HEK293 (cell line): ENCODE results near the gene TRAPPC1.

Experiments used
- CTCF ChIA-PET: fragments of 350-600 bp; formaldehyde crosslinking; extraction: SDS; loops from one replicate; lab custom pipeline; 2021; ENCODE audit warnings: antibody characterized with exemption; lab: Yijun Ruan, JAX
- POLR2A ChIA-PET: fragments of 300-600 bp; formaldehyde crosslinking; extraction: SDS; loops from one replicate; lab custom pipeline; 2020; ENCODE audit warnings: antibody characterized with exemption, inconsistent platforms; lab: Yijun Ruan, JAX
- H3K27ac ChIP-seq: fragments of 200-500 bp; sonication (Bioruptor generic); 2 replicates; pipeline ENCODE4 v1.5.1; 2014; ENCODE audit warnings: low read depth, low read length, control low read depth, inconsistent platforms; ENCODE audit errors: extremely low read depth
- H3K36me3 ChIP-seq, 2 experiments: fragments of 200-500 bp in 1 of 2; sonication (Bioruptor generic) in 1 of 2; 1 replicate in 1 of 2; 2 replicates in 1 of 2; pipeline ENCODE4 v1.5.1; 2014 to 2017; ENCODE audit warnings: inconsistent platforms in 2 of 2, low read length in 2 of 2; ENCODE audit not compliant: control insufficient read depth in 2 of 2, insufficient read depth in 1 of 2
- H3K4me1 ChIP-seq: fragments of 200-500 bp; sonication (Bioruptor generic); 2 replicates; pipeline ENCODE4 v1.5.1; 2014; ENCODE audit warnings: mild to moderate bottlenecking, low read length, inconsistent platforms; ENCODE audit not compliant: control insufficient read depth, insufficient read depth
- H3K4me3 ChIP-seq: 2 replicates; pipeline ENCODE4 v1.5.1; 2011; ENCODE audit warnings: low read depth, mild to moderate bottlenecking, control low read depth, low read length, moderate library complexity
- H3K9me3 ChIP-seq: fragments of 200-500 bp; sonication (Bioruptor generic); 2 replicates; pipeline ENCODE4 v1.5.1; 2014; ENCODE audit warnings: low read depth, low read length, inconsistent platforms; ENCODE audit not compliant: control insufficient read depth, insufficient read depth
- HOXD13 ChIP-seq: sonication (generic); formaldehyde crosslinking; IDR thresholded peaks from 2 replicates; pipeline ENCODE4 v1.8.0; 2022; ENCODE audit warnings: missing genetic modification reagents, borderline replicate concordance
- PRDM1 ChIP-seq: fragments of 450-650 bp; formaldehyde crosslinking; IDR thresholded peaks from 2 replicates; pipeline ENCODE4; 2016; ENCODE audit warnings: missing biosample characterization, missing genetic modification characterization
- REPIN1 ChIP-seq: fragments of 450-650 bp; formaldehyde crosslinking; IDR thresholded peaks from 2 replicates; pipeline ENCODE4 v1.5.1; 2017; ENCODE audit warnings: missing biosample characterization, missing genetic modification characterization, low read depth
- TSHZ1 ChIP-seq: fragments of 450-650 bp; formaldehyde crosslinking; IDR thresholded peaks from 2 replicates; pipeline ENCODE4 v1.5.1; 2016; ENCODE audit warnings: missing biosample characterization, missing genetic modification characterization, borderline replicate concordance
- ZNF175 ChIP-seq: fragments of 450-650 bp; formaldehyde crosslinking; IDR thresholded peaks from 2 replicates; pipeline ENCODE4 v1.5.1; 2016; ENCODE audit warnings: missing biosample characterization, missing genetic modification characterization
- ZNF513 ChIP-seq: fragments of 450-650 bp; IDR thresholded peaks from 2 replicates; pipeline ENCODE4 v1.5.1; 2018; ENCODE audit warnings: missing biosample characterization, missing genetic modification characterization
- ZNF514 ChIP-seq: fragments of 450-650 bp; formaldehyde crosslinking; IDR thresholded peaks from 2 replicates; pipeline ENCODE4 v1.5.1; 2016; ENCODE audit warnings: missing biosample characterization, missing genetic modification characterization
- ZNF555 ChIP-seq: fragments of 450-650 bp; formaldehyde crosslinking; conservative IDR thresholded peaks from 2 replicates; pipeline ENCODE4 v1.5.1; 2017; ENCODE audit warnings: missing biosample characterization, mild to moderate bottlenecking, missing genetic modification characterization, inconsistent platforms
- ZNF785 ChIP-seq: fragments of 450-650 bp; formaldehyde crosslinking; IDR thresholded peaks from 2 replicates; pipeline ENCODE4 v1.5.1; 2016; ENCODE audit warnings: missing biosample characterization, missing genetic modification characterization
- TF ChIP-seq, protein P1 (sequence below): fragments of 450-650 bp; formaldehyde crosslinking; IDR thresholded peaks from 2 replicates; pipeline ENCODE4 v1.5.1; 2016; ENCODE audit warnings: missing biosample characterization, missing genetic modification characterization
- TF ChIP-seq, protein P2 (sequence below): fragments of 450-650 bp; formaldehyde crosslinking; IDR thresholded peaks from 2 replicates; pipeline ENCODE4 v1.5.1; 2016; ENCODE audit warnings: missing biosample characterization, missing genetic modification characterization
- TF ChIP-seq, protein P3 (sequence below): fragments of 450-650 bp; formaldehyde crosslinking; optimal IDR thresholded peaks from 2 replicates; pipeline ENCODE3; 2016; ENCODE audit warnings: missing biosample characterization, mild to moderate bottlenecking, missing genetic modification characterization
- TF ChIP-seq, protein P4 (sequence below): fragments of 450-650 bp; formaldehyde crosslinking; IDR thresholded peaks from 2 replicates; pipeline ENCODE4 v1.5.1; 2017; ENCODE audit warnings: missing biosample characterization, missing genetic modification characterization
- TF ChIP-seq, protein P5 (sequence below): fragments of 450-650 bp; formaldehyde crosslinking; IDR thresholded peaks from 2 replicates; pipeline ENCODE4 v1.5.1; 2016; ENCODE audit warnings: missing biosample characterization, missing genetic modification characterization
- TF ChIP-seq, protein P6 (sequence below): fragments of 450-650 bp; formaldehyde crosslinking; IDR thresholded peaks from 2 replicates; pipeline ENCODE4 v1.5.1; 2016; ENCODE audit warnings: missing biosample characterization, missing genetic modification characterization

TRAPPC1 gene

DNA sequence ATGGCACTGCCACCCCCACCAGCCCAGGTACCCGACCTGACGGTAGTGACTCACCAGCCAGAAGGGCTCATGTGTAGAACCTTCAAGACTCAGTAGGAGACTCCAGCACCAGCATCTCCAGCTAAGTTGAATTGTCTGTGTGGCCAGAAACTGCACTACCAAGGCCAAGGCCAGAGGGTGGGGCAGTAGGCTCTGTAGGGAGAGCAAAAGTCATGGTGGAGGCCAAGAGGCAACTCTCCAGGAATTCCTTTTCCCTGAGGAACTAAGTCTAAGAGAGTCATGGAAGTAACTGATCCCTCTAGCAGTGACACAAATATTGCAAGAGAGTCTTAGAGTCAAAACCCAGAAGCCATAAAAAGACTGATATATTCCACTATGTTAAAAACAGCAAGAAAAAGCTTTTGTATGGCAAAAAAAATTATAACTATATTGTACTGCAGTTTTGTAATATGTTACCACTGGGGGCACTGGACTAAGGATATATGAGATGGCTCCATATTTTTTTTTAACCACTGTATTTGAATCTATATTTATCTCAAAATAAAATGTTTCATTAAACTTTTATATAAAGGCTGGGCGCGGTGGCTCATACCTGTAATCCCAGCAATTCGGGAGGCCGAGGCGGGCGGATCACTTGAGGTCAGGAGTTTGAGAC lies 40.5 kb upstream of the TRAPPC1 start:
- H3K9me3 ChIP-seq, result no peaks in the 10 kb centered on the region
- POLR2A ChIA-PET, result interaction anchor here (0.6 kb wide), 1 partner anchor 900 kb away, joined by 3 read pairs; no protein-coding TSS in a partner anchor
- H3K36me3 ChIP-seq, result no peaks in the 10 kb centered on the region
- H3K27ac ChIP-seq, result no peak overlapping the region
- H3K4me1 ChIP-seq, result no peaks in the 10 kb centered on the region
- CTCF ChIA-PET, result interaction anchor here (0.6 to 4.3 kb wide), 11 partner anchors 9 to 927 kb away, joined by 3 to 28 read pairs (median 4); no protein-coding TSS in a partner anchor
- TF ChIP-seq ZNF175 (tag by site-specific recombination) (no peak), ZNF785 (tag by site-specific recombination) (no peak), PRDM1 (tag by site-specific recombination) (no peak)
- TF ChIP-seq, protein P1, sequence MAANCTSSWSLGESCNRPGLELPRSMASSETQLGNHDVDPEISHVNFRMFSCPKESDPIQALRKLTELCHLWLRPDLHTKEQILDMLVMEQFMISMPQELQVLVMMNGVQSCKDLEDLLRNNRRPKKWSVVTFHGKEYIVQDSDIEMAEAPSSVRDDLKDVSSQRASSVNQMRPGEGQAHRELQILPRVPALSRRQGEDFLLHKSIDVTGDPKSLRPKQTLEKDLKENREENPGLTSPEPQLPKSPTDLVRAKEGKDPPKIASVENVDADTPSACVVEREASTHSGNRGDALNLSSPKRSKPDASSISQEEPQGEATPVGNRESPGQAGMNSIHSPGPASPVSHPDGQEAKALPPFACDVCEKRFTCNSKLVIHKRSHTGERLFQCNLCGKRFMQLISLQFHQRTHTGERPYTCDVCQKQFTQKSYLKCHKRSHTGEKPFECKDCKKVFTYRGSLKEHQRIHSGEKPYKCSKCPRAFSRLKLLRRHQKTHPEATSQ (tag by site-specific recombination), result no peak
- TF ChIP-seq, protein P2, sequence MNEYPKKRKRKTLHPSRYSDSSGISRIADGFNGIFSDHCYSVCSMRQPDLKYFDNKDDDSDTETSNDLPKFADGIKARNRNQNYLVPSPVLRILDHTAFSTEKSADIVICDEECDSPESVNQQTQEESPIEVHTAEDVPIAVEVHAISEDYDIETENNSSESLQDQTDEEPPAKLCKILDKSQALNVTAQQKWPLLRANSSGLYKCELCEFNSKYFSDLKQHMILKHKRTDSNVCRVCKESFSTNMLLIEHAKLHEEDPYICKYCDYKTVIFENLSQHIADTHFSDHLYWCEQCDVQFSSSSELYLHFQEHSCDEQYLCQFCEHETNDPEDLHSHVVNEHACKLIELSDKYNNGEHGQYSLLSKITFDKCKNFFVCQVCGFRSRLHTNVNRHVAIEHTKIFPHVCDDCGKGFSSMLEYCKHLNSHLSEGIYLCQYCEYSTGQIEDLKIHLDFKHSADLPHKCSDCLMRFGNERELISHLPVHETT (tag by site-specific recombination), result no peak
- TF ChIP-seq, protein P3, sequence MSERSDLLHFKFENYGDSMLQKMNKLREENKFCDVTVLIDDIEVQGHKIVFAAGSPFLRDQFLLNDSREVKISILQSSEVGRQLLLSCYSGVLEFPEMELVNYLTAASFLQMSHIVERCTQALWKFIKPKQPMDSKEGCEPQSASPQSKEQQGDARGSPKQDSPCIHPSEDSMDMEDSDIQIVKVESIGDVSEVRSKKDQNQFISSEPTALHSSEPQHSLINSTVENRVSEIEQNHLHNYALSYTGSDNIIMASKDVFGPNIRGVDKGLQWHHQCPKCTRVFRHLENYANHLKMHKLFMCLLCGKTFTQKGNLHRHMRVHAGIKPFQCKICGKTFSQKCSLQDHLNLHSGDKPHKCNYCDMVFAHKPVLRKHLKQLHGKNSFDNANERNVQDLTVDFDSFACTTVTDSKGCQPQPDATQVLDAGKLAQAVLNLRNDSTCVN, result no peak
- TF ChIP-seq, all 188 proteins: peak for 0
- no peak overlapping the region for H3K4me3 ChIP-seq

GRCh38 chr17:7971651-7972050 lies 39.9 kb upstream of the TRAPPC1 start:
- H3K27ac ChIP-seq, result no peak overlapping the region
- H3K4me3 ChIP-seq, result no peak overlapping the region
- no peak for TF ChIP-seq ZNF555 (tag by site-specific recombination)
- no peak for TF ChIP-seq REPIN1
- TF ChIP-seq ZNF514, result no peak
- TF ChIP-seq TSHZ1 (tag by site-specific recombination), result no peak
- no peak for TF ChIP-seq ZNF513 (tag by site-specific recombination)
- TF ChIP-seq, protein P4, sequence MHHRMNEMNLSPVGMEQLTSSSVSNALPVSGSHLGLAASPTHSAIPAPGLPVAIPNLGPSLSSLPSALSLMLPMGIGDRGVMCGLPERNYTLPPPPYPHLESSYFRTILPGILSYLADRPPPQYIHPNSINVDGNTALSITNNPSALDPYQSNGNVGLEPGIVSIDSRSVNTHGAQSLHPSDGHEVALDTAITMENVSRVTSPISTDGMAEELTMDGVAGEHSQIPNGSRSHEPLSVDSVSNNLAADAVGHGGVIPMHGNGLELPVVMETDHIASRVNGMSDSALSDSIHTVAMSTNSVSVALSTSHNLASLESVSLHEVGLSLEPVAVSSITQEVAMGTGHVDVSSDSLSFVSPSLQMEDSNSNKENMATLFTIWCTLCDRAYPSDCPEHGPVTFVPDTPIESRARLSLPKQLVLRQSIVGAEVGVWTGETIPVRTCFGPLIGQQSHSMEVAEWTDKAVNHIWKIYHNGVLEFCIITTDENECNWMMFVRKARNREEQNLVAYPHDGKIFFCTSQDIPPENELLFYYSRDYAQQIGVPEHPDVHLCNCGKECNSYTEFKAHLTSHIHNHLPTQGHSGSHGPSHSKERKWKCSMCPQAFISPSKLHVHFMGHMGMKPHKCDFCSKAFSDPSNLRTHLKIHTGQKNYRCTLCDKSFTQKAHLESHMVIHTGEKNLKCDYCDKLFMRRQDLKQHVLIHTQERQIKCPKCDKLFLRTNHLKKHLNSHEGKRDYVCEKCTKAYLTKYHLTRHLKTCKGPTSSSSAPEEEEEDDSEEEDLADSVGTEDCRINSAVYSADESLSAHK, result no peak
- TF ChIP-seq, protein P5, sequence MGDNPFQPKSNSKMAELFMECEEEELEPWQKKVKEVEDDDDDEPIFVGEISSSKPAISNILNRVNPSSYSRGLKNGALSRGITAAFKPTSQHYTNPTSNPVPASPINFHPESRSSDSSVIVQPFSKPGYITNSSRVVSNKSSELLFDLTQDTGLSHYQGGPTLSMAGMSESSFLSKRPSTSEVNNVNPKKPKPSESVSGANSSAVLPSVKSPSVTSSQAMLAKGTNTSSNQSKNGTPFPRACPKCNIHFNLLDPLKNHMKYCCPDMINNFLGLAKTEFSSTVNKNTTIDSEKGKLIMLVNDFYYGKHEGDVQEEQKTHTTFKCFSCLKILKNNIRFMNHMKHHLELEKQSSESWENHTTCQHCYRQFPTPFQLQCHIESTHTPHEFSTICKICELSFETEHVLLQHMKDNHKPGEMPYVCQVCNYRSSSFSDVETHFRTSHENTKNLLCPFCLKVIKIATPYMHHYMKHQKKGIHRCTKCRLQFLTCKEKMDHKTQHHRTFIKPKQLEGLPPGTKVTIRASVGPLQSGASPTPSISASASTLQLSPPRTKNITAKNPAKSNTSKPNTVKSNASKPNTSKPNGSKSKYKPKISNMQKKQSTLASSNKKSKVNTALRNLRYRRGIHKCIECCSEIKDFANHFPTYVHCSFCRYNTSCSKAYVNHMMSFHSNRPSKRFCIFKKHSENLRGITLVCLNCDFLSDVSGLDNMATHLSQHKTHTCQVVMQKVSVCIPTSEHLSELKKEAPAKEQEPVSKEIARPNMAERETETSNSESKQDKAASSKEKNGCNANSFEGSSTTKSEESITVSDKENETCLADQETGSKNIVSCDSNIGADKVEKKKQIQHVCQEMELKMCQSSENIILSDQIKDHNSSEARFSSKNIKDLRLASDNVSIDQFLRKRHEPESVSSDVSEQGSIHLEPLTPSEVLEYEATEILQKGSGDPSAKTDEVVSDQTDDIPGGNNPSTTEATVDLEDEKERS (tag by site-specific recombination), result no peak
- TF ChIP-seq, protein P6, sequence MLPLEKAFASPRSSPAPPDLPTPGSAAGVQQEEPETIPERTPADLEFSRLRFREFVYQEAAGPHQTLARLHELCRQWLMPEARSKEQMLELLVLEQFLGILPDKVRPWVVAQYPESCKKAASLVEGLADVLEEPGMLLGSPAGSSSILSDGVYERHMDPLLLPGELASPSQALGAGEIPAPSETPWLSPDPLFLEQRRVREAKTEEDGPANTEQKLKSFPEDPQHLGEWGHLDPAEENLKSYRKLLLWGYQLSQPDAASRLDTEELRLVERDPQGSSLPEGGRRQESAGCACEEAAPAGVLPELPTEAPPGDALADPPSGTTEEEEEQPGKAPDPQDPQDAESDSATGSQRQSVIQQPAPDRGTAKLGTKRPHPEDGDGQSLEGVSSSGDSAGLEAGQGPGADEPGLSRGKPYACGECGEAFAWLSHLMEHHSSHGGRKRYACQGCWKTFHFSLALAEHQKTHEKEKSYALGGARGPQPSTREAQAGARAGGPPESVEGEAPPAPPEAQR (tag by site-specific recombination), result no peak
- TF ChIP-seq HOXD13, result no peak
- POLR2A ChIA-PET, result no interaction called here
- CTCF ChIA-PET, result interaction anchor here (0.7 to 4.3 kb wide), 12 partner anchors 9 to 204 kb away, joined by 3 to 28 read pairs (median 4); partner anchors contain the start of gene TMEM107
- H3K36me3 ChIP-seq, result no peaks in the 10 kb centered on the region
- H3K9me3 ChIP-seq, result no peaks in the 10 kb centered on the region
- H3K4me1 ChIP-seq, result no peaks in the 10 kb centered on the region
